ENCODE results near the gene TRABD2A. TPM values are rescaled to one million over a fixed set of nuclear protein-coding genes. Genes with fewer than 3 reads are reported as not detected.

The TRABD2A gene
- total and polyA plus RNA-seq, 2 donors (not counting 1 experiment from before 2014, with no cell fraction given): 4.4 to 14.4 TPM

DNA sequence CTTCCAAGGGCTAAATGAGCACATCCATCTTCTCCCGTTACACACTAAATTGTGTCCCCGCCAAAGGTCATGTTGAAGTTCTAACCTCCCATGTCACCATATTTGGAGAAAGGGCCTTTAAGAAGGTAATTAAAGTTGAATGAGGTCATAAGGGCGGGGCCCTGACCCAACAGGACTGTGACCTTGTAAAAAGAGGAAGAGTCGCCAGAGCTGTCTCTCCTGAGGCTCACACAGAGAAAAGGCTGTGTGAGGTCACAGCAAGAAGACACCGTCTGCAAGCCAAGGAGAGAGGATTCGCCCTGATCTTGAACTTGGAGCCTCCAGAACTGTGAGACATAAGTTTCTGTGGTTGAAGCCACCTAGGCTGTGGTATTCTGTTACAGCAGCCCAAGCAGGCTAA, 24.1 kb downstream of the TRABD2A start:
- no peaks in the 10 kb centered on the region for H4K20me1 ChIP-seq (ENCODE audit: control insufficient read depth, extremely low read depth, insufficient read depth, low read length)
- DNase-seq (ENCODE audit: low read depth in 2 of 2): no peak
- no peak overlapping the region for H3K9ac ChIP-seq (ENCODE audit: insufficient read depth, low read length)
- H2AFZ ChIP-seq (ENCODE audit: low read length): no peak overlapping the region
- no peaks in the 10 kb centered on the region for H3K4me1 ChIP-seq (ENCODE audit: control insufficient read depth, extremely low read depth, insufficient read depth, low read length)
- H3K36me3 ChIP-seq (ENCODE audit: control insufficient read depth, insufficient read depth, low read length): no peaks in the 10 kb centered on the region
- H3K9me3 ChIP-seq (ENCODE audit: control insufficient read depth, insufficient read depth, low read depth, low read length): no peaks in the 10 kb centered on the region
- no peak overlapping the region for H3K4me2 ChIP-seq (ENCODE audit: extremely low read depth, insufficient read depth, low read length)
- H3K79me2 ChIP-seq (ENCODE audit: control insufficient read depth, insufficient read depth, low read length): no peaks in the 10 kb centered on the region
- no peak for TF ChIP-seq EZH2 (IDR thresholded peaks at IDR 0.05; ENCODE audit: low read length, missing control alignments)
- TF ChIP-seq, protein P1, sequence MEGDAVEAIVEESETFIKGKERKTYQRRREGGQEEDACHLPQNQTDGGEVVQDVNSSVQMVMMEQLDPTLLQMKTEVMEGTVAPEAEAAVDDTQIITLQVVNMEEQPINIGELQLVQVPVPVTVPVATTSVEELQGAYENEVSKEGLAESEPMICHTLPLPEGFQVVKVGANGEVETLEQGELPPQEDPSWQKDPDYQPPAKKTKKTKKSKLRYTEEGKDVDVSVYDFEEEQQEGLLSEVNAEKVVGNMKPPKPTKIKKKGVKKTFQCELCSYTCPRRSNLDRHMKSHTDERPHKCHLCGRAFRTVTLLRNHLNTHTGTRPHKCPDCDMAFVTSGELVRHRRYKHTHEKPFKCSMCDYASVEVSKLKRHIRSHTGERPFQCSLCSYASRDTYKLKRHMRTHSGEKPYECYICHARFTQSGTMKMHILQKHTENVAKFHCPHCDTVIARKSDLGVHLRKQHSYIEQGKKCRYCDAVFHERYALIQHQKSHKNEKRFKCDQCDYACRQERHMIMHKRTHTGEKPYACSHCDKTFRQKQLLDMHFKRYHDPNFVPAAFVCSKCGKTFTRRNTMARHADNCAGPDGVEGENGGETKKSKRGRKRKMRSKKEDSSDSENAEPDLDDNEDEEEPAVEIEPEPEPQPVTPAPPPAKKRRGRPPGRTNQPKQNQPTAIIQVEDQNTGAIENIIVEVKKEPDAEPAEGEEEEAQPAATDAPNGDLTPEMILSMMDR (conservative IDR thresholded peaks at IDR 0.05 in 1 of 2, IDR thresholded peaks at IDR 0.05 in 1 of 2; ENCODE audit: low read depth in 1 of 2, low read length in 2 of 2): no peak
- no peaks in the 10 kb centered on the region for H3K27me3 ChIP-seq (ENCODE audit: control insufficient read depth, insufficient read depth, low read length)
- H3K27ac ChIP-seq (ENCODE audit: insufficient read depth, low read length): no peak overlapping the region
- H3K4me3 ChIP-seq (replicated peaks in 1 of 4; ENCODE audit: control extremely low read depth in 1 of 4, insufficient read depth in 1 of 4, low read depth in 3 of 4, low read length in 4 of 4): no peak overlapping the region

DNA sequence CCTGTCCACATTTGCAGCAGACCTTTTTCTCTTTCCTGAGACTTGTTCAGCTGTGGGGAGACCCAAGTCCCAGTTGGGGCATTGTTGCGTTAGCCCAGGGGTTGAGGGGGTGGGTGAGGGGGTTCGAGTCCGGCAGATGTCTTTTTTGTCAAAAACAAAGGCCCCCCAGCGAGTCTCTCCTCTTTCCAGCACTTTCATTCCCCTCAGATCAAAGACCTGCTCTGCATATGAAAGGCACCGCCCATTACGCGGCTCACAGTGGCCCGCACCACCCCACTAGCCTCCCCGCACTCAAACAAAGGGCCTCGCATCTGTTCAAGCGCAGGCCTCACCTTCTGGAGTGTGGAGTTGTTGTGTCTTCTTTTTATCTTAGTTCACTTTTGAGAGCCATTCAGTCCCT, 25.2 kb downstream of the TRABD2A start:
- DNase-seq (ENCODE audit: low read depth in 2 of 2): no peak
- Histone ChIP-seq H3K27ac (ENCODE audit: insufficient read depth, low read length) (no peak overlapping the region), H3K27me3 (ENCODE audit: control insufficient read depth, insufficient read depth, low read length) (no peaks in the 10 kb centered on the region), H3K4me1 (ENCODE audit: control insufficient read depth, extremely low read depth, insufficient read depth, low read length) (no peaks in the 10 kb centered on the region), H3K79me2 (ENCODE audit: control insufficient read depth, insufficient read depth, low read length) (no peaks in the 10 kb centered on the region), H2AFZ (ENCODE audit: low read length) (no peak overlapping the region), H3K4me2 (ENCODE audit: extremely low read depth, insufficient read depth, low read length) (no peak overlapping the region), H4K20me1 (ENCODE audit: control insufficient read depth, extremely low read depth, insufficient read depth, low read length) (no peaks in the 10 kb centered on the region), H3K36me3 (ENCODE audit: control insufficient read depth, insufficient read depth, low read length) (no peaks in the 10 kb centered on the region), H3K4me3 (replicated peaks in 1 of 4; ENCODE audit: control extremely low read depth in 1 of 4, insufficient read depth in 1 of 4, low read depth in 3 of 4, low read length in 4 of 4) (no peak overlapping the region), H3K9me3 (ENCODE audit: control insufficient read depth, insufficient read depth, low read depth, low read length) (no peaks in the 10 kb centered on the region), H3K9ac (ENCODE audit: insufficient read depth, low read length) (no peak overlapping the region)
- TF ChIP-seq EZH2 (IDR thresholded peaks at IDR 0.05; ENCODE audit: low read length, missing control alignments): no peak
- TF ChIP-seq, protein P1 (conservative IDR thresholded peaks at IDR 0.05 in 1 of 2, IDR thresholded peaks at IDR 0.05 in 1 of 2; ENCODE audit: low read depth in 1 of 2, low read length in 2 of 2): no peak

DNA sequence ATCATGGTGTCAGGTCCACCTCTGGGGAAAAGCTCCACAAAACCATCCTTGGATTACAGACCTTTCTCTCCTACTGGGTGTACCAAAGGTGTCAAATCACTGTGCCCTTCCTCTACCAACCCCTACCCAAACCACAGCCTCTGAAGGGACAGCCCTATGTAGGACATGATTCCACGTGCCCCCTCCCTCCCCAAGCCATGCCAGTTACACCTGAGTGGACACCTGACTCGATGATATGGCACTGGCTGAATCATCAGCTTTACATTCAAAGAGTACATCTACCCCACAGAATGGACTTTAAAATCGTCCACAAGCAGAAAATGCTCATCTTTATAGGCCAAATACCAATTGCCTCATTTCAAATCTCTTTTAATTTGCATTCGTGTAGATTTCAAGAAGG, 26.0 kb downstream of the TRABD2A start:
- Histone ChIP-seq H4K20me1 (ENCODE audit: control insufficient read depth, extremely low read depth, insufficient read depth, low read length) (no peaks in the 10 kb centered on the region), H3K36me3 (ENCODE audit: control insufficient read depth, insufficient read depth, low read length) (no peaks in the 10 kb centered on the region), H3K9me3 (ENCODE audit: control insufficient read depth, insufficient read depth, low read depth, low read length) (no peaks in the 10 kb centered on the region), H2AFZ (ENCODE audit: low read length) (no peak overlapping the region), H3K4me1 (ENCODE audit: control insufficient read depth, extremely low read depth, insufficient read depth, low read length) (no peaks in the 10 kb centered on the region), H3K27me3 (ENCODE audit: control insufficient read depth, insufficient read depth, low read length) (no peaks in the 10 kb centered on the region), H3K79me2 (ENCODE audit: control insufficient read depth, insufficient read depth, low read length) (no peaks in the 10 kb centered on the region), H3K4me3 (replicated peaks in 1 of 4; ENCODE audit: control extremely low read depth in 1 of 4, insufficient read depth in 1 of 4, low read depth in 3 of 4, low read length in 4 of 4) (no peak overlapping the region), H3K4me2 (ENCODE audit: extremely low read depth, insufficient read depth, low read length) (no peak overlapping the region), H3K27ac (ENCODE audit: insufficient read depth, low read length) (no peak overlapping the region), H3K9ac (ENCODE audit: insufficient read depth, low read length) (no peak overlapping the region)
- TF ChIP-seq, protein P1 (conservative IDR thresholded peaks at IDR 0.05 in 1 of 2, IDR thresholded peaks at IDR 0.05 in 1 of 2; ENCODE audit: low read depth in 1 of 2, low read length in 2 of 2): no peak
- no peak for TF ChIP-seq EZH2 (IDR thresholded peaks at IDR 0.05; ENCODE audit: low read length, missing control alignments)
- no peak for DNase-seq (ENCODE audit: low read depth in 2 of 2)
